GM23338 (cell line): ENCODE data around the gene EFCAB12. TPM values are rescaled to one million over a fixed set of nuclear protein-coding genes. Genes with fewer than 3 reads are reported as not detected.

Source experiments
- ATAC-seq: fragments of 200-7000 bp; cut with Tn5 transposase; 3 replicates; pipeline ENCODE4 v1.9.1; 2020
- DNase-seq: peaks from one replicate; pipeline ENCODE4 v3.0.0-alpha.2; 2015; ENCODE audit warnings: low spot score
- H2AFZ ChIP-seq: fragments of 200-600 bp; sonication (generic); 2 replicates; pipeline ENCODE4 v1.8.0; 2016; ENCODE audit warnings: antibody characterized with exemption, mild to moderate bottlenecking, moderate library complexity
- H3F3A ChIP-seq: fragments of 200-600 bp; sonication (generic); replicated peaks from 2 replicates; pipeline ENCODE4 v1.8.0; 2017; ENCODE audit warnings: antibody characterized with exemption, mixed run types, low read depth
- H3K27ac ChIP-seq: fragments of 200-600 bp; sonication (generic); 2 replicates; pipeline ENCODE4 v1.6.1; 2016; ENCODE audit warnings: low read depth
- H3K27me3 ChIP-seq: fragments of 200-600 bp; sonication (generic); 2 replicates; pipeline ENCODE4 v1.8.0; 2016; ENCODE audit warnings: mild to moderate bottlenecking, mixed run types, moderate library complexity; ENCODE audit not compliant: insufficient read depth
- H3K36me3 ChIP-seq: fragments of 200-600 bp; sonication (generic); 2 replicates; pipeline ENCODE4 v1.8.0; 2016; ENCODE audit warnings: mild to moderate bottlenecking; ENCODE audit not compliant: insufficient read depth
- H3K4me1 ChIP-seq: fragments of 200-600 bp; sonication (generic); 2 replicates; pipeline ENCODE4 v1.8.0; 2016; ENCODE audit warnings: mild to moderate bottlenecking, moderate library complexity; ENCODE audit not compliant: insufficient read depth
- H3K4me2 ChIP-seq: fragments of 200-600 bp; sonication (generic); 2 replicates; pipeline ENCODE4 v1.7.1; 2017; ENCODE audit warnings: mixed run types
- H3K4me3 ChIP-seq: fragments of 200-600 bp; sonication (generic); 2 replicates; pipeline ENCODE4 v1.6.1; 2016; ENCODE audit warnings: mixed run types
- H3K79me2 ChIP-seq: fragments of 200-600 bp; sonication (generic); replicated peaks from 2 replicates; pipeline ENCODE4 v1.8.0; 2017; ENCODE audit warnings: mild to moderate bottlenecking; ENCODE audit not compliant: insufficient read depth
- H3K9me2 ChIP-seq: fragments of 200-600 bp; sonication (generic); 2 replicates; pipeline ENCODE4 v1.8.0; 2017; ENCODE audit not compliant: insufficient read depth
- H4K20me1 ChIP-seq: fragments of 200-600 bp; sonication (generic); replicated peaks from 2 replicates; pipeline ENCODE4 v1.8.0; 2017; ENCODE audit warnings: mild to moderate bottlenecking; ENCODE audit not compliant: insufficient read depth
- H3K27ac Mint-ChIP-seq: 2 replicates; pipeline ENCODE4 v1.8.0; 2020; ENCODE audit warnings: inconsistent platforms, mild to moderate bottlenecking, moderate library complexity, mixed read lengths
- H3K27me3 Mint-ChIP-seq: 3 replicates; pipeline ENCODE4 v1.8.0; 2022; ENCODE audit warnings: low read depth, mild to moderate bottlenecking, moderate library complexity, mixed read lengths, inconsistent platforms; ENCODE audit not compliant: insufficient read depth, poor library complexity
- H3K36me3 Mint-ChIP-seq: 3 replicates; pipeline ENCODE4 v1.8.0; 2021; ENCODE audit warnings: low read depth, mild to moderate bottlenecking, inconsistent platforms, moderate library complexity, mixed read lengths
- H3K4me1 Mint-ChIP-seq: 3 replicates; pipeline ENCODE4 v1.8.0; 2020; ENCODE audit warnings: mild to moderate bottlenecking, inconsistent platforms, mixed read lengths
- H3K4me3 Mint-ChIP-seq: 3 replicates; pipeline ENCODE4 v1.8.0; 2021; ENCODE audit warnings: moderate library complexity, mild to moderate bottlenecking, inconsistent platforms, mixed read lengths
- H3K9me3 Mint-ChIP-seq: 3 replicates; pipeline ENCODE4 v1.8.0; 2020; ENCODE audit warnings: moderate library complexity, mild to moderate bottlenecking, inconsistent platforms, mixed read lengths
- CREB1 ChIP-seq: fragments of 250-450 bp; sonication (Bioruptor Pico); IDR thresholded peaks from 2 replicates; pipeline ENCODE4 v1.5.0; 2020; ENCODE audit warnings: low read depth, mild to moderate bottlenecking, moderate library complexity
- CTCF ChIP-seq, 2 experiments: fragments of 200-600 bp in 1 of 2; sonication (generic) in 1 of 2; conservative IDR thresholded peaks; 2 replicates each; pipeline versions ENCODE4 v1.5.1 to v1.6.1; 2016 to 2017; ENCODE audit warnings: antibody characterized with exemption in 2 of 2, low read depth in 2 of 2, mild to moderate bottlenecking in 2 of 2, moderate library complexity in 1 of 2
- ETS1 ChIP-seq: IDR thresholded peaks from 2 replicates; pipeline ENCODE4 v1.6.1; 2016; ENCODE audit warnings: antibody characterized with exemption
- EZH2 ChIP-seq: fragments of 200-600 bp; sonication (generic); IDR thresholded peaks from one replicate; pipeline ENCODE4 v1.8.0; 2017; ENCODE audit warnings: antibody characterized with exemption, mild to moderate bottlenecking, low read depth; ENCODE audit not compliant: unreplicated experiment
- NANOG ChIP-seq: IDR thresholded peaks from 2 replicates; pipeline ENCODE4 v1.6.1; 2016; ENCODE audit warnings: antibody characterized with exemption, borderline replicate concordance
- POLR2AphosphoS5 ChIP-seq: IDR thresholded peaks from 2 replicates; pipeline ENCODE4 v1.6.1; 2016; ENCODE audit warnings: antibody characterized with exemption, low read depth
- REST ChIP-seq: IDR thresholded peaks from one replicate; pipeline ENCODE4 v1.6.1; 2018; ENCODE audit warnings: antibody characterized with exemption; ENCODE audit not compliant: unreplicated experiment
- STAT1 ChIP-seq: IDR thresholded peaks from one replicate; pipeline ENCODE4 v1.6.1; 2016; ENCODE audit warnings: antibody characterized with exemption; ENCODE audit not compliant: unreplicated experiment
- ZNF114 ChIP-seq: fragments of 250-450 bp; sonication (Bioruptor Pico); IDR thresholded peaks from 2 replicates; pipeline ENCODE4 v1.5.0; 2020; ENCODE audit warnings: mild to moderate bottlenecking, moderate library complexity
- ZNF331 ChIP-seq: fragments of 250-450 bp; sonication (Bioruptor Pico); IDR thresholded peaks from 2 replicates; pipeline ENCODE4 v1.5.0; 2020; ENCODE audit warnings: low read depth, mild to moderate bottlenecking, moderate library complexity
- polyA plus RNA-seq: library from polyadenylated mRNA; unstranded; fragments of >200 nt; fragmentation: Nextera tagmentation; extraction: Ambion mirVana; gene quantifications from 2 replicates; pipeline ENCODE4 v1.2.1, GENCODE V29; 2016
- total RNA-seq: library from RNA; depleted of rRNA; stranded (reverse); fragments of >200 nt; shearing (Covaris generic); gene quantifications from 2 replicates; pipeline ENCODE4 v1.2.3, GENCODE V29; 2014

EFCAB12 gene
- total and polyA plus RNA-seq, 2 experiments from 2014 or later, result 0.24 to 0.65 TPM

- Histone ChIP-seq H3K9me2 (no peaks in the 10 kb centered on the region), H3K4me1 (peaks cover 5% of the 10 kb centered on the region; the same call in 1 of the 2 replicates), H3F3A (no peaks in the 10 kb centered on the region), H3K27me3 (no peaks in the 10 kb centered on the region), H3K36me3 (no peaks in the 10 kb centered on the region), H4K20me1 (peaks cover 13% of the 10 kb centered on the region; the same call in 1 of the 2 replicates), H2AFZ (no peak overlapping the region), H3K4me2 (no peak overlapping the region), H3K4me3 (peak overlapping the region; percentile 87), H3K79me2 (peaks cover 43% of the 10 kb centered on the region), H3K27ac (no peak overlapping the region)
- ATAC-seq, result no peak; the same call in 2 of the 3 replicates
- no peak for DNase-seq
- H3K4me3 Mint-ChIP-seq, result peak overlapping the region; percentile 99
- H3K27ac Mint-ChIP-seq, result peak overlapping the region; percentile 99
- H3K27me3 Mint-ChIP-seq, result peaks cover 9% of the 10 kb centered on the region
- H3K9me3 Mint-ChIP-seq, result no peaks in the 10 kb centered on the region; the same call in 2 of the 3 replicates
- H3K36me3 Mint-ChIP-seq, result peaks cover 12% of the 10 kb centered on the region; the same call in 1 of the 3 replicates
- peaks cover 12% of the 10 kb centered on the region for H3K4me1 Mint-ChIP-seq
- TF ChIP-seq EZH2 (no peak), NANOG (no peak), ZNF331 (no peak), CREB1 (CRISPR knock-in tag) (no peak), STAT1 (no peak), REST (no peak)
Observed at GRCh38 chr3:129399895-129400357, 28.5 kb downstream of the EFCAB12 start.

GRCh38 chr3:129399145-129399894, 29.1 kb downstream of the EFCAB12 start:
- peaks cover 13% of the 10 kb centered on the region; the same call in 1 of the 2 replicates for H4K20me1 ChIP-seq
- H3K27me3 ChIP-seq, result no peaks in the 10 kb centered on the region
- H2AFZ ChIP-seq, result peak overlapping the region; percentile 24; the same call in 1 of the 2 replicates
- H3K4me3 Mint-ChIP-seq, result peak overlapping the region; percentile 99
- H3K27ac ChIP-seq, result peak overlapping the region; percentile 14; the same call in 1 of the 2 replicates
- H3K27ac Mint-ChIP-seq, result peak overlapping the region; percentile 99
- H3K36me3 Mint-ChIP-seq, result peaks cover 12% of the 10 kb centered on the region; the same call in 1 of the 3 replicates
- H3K4me2 ChIP-seq, result peak overlapping the region; percentile 100
- peak overlapping the region; percentile 87 for H3K4me3 ChIP-seq
- no peaks in the 10 kb centered on the region for H3K36me3 ChIP-seq
- H3K4me1 Mint-ChIP-seq, result peaks cover 12% of the 10 kb centered on the region
- DNase-seq (peak; percentile 97), ATAC-seq (peak; percentile 85)
- peaks cover 5% of the 10 kb centered on the region; the same call in 1 of the 2 replicates for H3K4me1 ChIP-seq
- no peaks in the 10 kb centered on the region; the same call in 2 of the 3 replicates for H3K9me3 Mint-ChIP-seq
- H3K79me2 ChIP-seq, result peaks cover 45% of the 10 kb centered on the region
- peaks cover 9% of the 10 kb centered on the region for H3K27me3 Mint-ChIP-seq
- no peaks in the 10 kb centered on the region for H3K9me2 ChIP-seq
- TF ChIP-seq CTCF (conservative IDR thresholded peaks at IDR 0.05; ENCODE audit: low read depth in 2 of 2) (peak; percentile 75 to 79), ZNF114 (CRISPR knock-in tag) (no peak), EZH2 (no peak), POLR2AphosphoS5 (peak; percentile 71), ETS1 (peak; percentile 85; the same call in 1 of the 2 replicates)
- no peaks in the 10 kb centered on the region for H3F3A ChIP-seq
